Measurements from ENCODE around the gene CCNB3. TPM values are rescaled to one million over a fixed set of nuclear protein-coding genes. Genes with fewer than 3 reads are reported as not detected.

The CCNB3 gene
- total RNA-seq, 3 donors from 2014 or later = 0.33 to 1.3 (median 0.59) TPM

- Histone ChIP-seq H3K4me3 (no peak overlapping the region), H3K36me3 (no peaks in the 10 kb centered on the region), H3K9me3 (peaks cover 0 to 4% of the 10 kb centered on the region in 2 donors), H3K27me3 (peaks cover 0 to 40% of the 10 kb centered on the region in 2 donors), H3K27ac (no peak overlapping the region), H3K4me1 (no peaks in the 10 kb centered on the region)
- DNase-seq (ENCODE audit: low spot score in 2 of 2) = no peak
- TF ChIP-seq POLR2AphosphoS5 (IDR thresholded peaks at IDR 0.05) (no peak), CTCF (IDR thresholded peaks at IDR 0.05) (no peak), POLR2A (IDR thresholded peaks at IDR 0.05) (no peak)
- intact Hi-C loops (cut with DNase I; ENCODE audit: low total_unique reads) = no loop called here
Observed at GRCh38 chrX:50343917-50344316, 139.4 kb downstream of the CCNB3 start.

GRCh38 chrX:50372966-50373365 is 168.4 kb downstream of the CCNB3 start:
- H3K9me3 ChIP-seq = no peaks in the 10 kb centered on the region
- H3K4me3 ChIP-seq = no peak overlapping the region
- intact Hi-C loops (cut with DNase I; ENCODE audit: low total_unique reads) = no loop called here
- no peaks in the 10 kb centered on the region for H3K4me1 ChIP-seq
- H3K27me3 ChIP-seq = peaks cover 0 to 33% of the 10 kb centered on the region in 2 donors
- TF ChIP-seq POLR2A (IDR thresholded peaks at IDR 0.05) (no peak), POLR2AphosphoS5 (IDR thresholded peaks at IDR 0.05) (no peak), CTCF (IDR thresholded peaks at IDR 0.05) (no peak)
- DNase-seq (ENCODE audit: low spot score in 2 of 2) = no peak
- H3K36me3 ChIP-seq = no peaks in the 10 kb centered on the region
- no peak overlapping the region for H3K27ac ChIP-seq

- TF ChIP-seq POLR2A (IDR thresholded peaks at IDR 0.05) (no peak), POLR2AphosphoS5 (IDR thresholded peaks at IDR 0.05) (no peak), CTCF (IDR thresholded peaks at IDR 0.05) (no peak)
- intact Hi-C loops (cut with DNase I; ENCODE audit: low total_unique reads) = no loop called here
- H3K9me3 ChIP-seq = no peaks in the 10 kb centered on the region
- H3K4me3 ChIP-seq = no peak overlapping the region
- H3K4me1 ChIP-seq = no peaks in the 10 kb centered on the region
- H3K36me3 ChIP-seq = no peaks in the 10 kb centered on the region
- H3K27ac ChIP-seq = no peak overlapping the region
- no peak for DNase-seq (ENCODE audit: low spot score in 2 of 2)
- H3K27me3 ChIP-seq = peaks cover 0 to 37% of the 10 kb centered on the region in 2 donors
Observed at GRCh38 chrX:50375481-50376267, 171.1 kb downstream of the CCNB3 start.

GRCh38 chrX:50381729-50382415 is 177.3 kb downstream of the CCNB3 start:
- intact Hi-C loops (cut with DNase I; ENCODE audit: low total_unique reads) = no loop called here

More at GRCh38 chrX:50381729-50382415, 177.3 kb downstream of the CCNB3 start:
- Histone ChIP-seq H3K36me3 (no peaks in the 10 kb centered on the region), H3K9me3 (no peaks in the 10 kb centered on the region), H3K27ac (no peak overlapping the region), H3K27me3 (peaks cover 0 to 52% of the 10 kb centered on the region in 2 donors), H3K4me1 (no peaks in the 10 kb centered on the region), H3K4me3 (no peak overlapping the region)
- DNase-seq (ENCODE audit: low spot score in 2 of 2) = no peak
- TF ChIP-seq POLR2AphosphoS5 (IDR thresholded peaks at IDR 0.05) = no peak
- TF ChIP-seq CTCF (IDR thresholded peaks at IDR 0.05) = no peak
- no peak for TF ChIP-seq POLR2A (IDR thresholded peaks at IDR 0.05)

Measured in breast epithelium (tissue), 4 donors.